ENCODE data around the gene L3MBTL1.
"Not testable (repeated sequence)": the region's sequence is repeated elsewhere in the genome, so short reads cannot be mapped to it uniquely, and the experiment has no call there.

Gene L3MBTL1

DNA sequence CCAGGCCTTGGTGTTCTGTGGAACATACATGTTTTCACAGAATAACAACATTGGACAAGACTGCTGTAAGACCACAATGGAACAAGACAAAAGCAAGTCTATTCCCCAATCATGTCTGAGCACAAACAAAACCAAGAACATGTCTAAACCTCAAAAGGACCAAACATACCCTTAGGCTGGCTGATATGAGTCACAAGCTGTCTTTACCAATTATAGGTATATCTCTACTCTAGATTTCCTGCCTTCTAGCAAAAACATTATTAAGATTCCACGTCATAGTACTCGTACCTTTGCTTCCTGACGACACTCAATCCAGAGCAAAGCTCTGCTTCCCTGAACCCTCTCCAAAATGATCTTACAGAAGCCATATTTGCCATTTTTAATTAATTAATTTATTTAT, 15.4 kb upstream of the L3MBTL1 start:
- no peak for DNase-seq (ENCODE audit: low read depth, low spot score)
- TF ChIP-seq, protein P1, sequence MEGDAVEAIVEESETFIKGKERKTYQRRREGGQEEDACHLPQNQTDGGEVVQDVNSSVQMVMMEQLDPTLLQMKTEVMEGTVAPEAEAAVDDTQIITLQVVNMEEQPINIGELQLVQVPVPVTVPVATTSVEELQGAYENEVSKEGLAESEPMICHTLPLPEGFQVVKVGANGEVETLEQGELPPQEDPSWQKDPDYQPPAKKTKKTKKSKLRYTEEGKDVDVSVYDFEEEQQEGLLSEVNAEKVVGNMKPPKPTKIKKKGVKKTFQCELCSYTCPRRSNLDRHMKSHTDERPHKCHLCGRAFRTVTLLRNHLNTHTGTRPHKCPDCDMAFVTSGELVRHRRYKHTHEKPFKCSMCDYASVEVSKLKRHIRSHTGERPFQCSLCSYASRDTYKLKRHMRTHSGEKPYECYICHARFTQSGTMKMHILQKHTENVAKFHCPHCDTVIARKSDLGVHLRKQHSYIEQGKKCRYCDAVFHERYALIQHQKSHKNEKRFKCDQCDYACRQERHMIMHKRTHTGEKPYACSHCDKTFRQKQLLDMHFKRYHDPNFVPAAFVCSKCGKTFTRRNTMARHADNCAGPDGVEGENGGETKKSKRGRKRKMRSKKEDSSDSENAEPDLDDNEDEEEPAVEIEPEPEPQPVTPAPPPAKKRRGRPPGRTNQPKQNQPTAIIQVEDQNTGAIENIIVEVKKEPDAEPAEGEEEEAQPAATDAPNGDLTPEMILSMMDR (IDR thresholded peaks at IDR 0.05; ENCODE audit: insufficient read depth, low read length, missing control alignments) = no peak
- no peak overlapping the region for H3K4me3 ChIP-seq (ENCODE audit: low read depth, low read length)
- POLR2A ChIA-PET = no interaction called here
- CTCF ChIA-PET = interaction anchor here (0.8 to 0.9 kb wide), 2 partner anchors 22 to 61 kb away, joined by 3 read pairs; no protein-coding TSS in a partner anchor

DNA sequence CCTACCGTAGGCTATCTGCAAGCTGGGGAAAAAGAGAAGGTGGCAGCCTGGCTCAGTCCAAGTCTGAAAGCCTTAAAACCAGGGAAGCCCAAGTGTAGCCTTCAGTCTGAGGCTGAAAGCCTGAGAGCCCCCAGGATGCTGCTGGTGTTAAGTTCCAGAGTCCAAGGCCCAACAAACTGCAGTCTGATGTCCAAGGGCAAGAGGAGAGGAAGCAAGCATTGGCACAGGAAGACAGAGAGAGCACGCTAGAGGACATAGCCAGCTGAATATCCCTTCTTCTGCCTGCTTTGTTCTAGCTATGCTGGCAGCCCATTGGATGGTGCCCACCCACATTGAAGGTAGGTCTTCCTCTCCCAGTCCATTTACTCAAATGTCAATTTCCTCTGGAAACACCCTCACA, 12.1 kb upstream of the L3MBTL1 start:
- ChIA-PET CTCF (no interaction called here), POLR2A (no interaction called here)
- no peak for DNase-seq (ENCODE audit: low read depth, low spot score)
- TF ChIP-seq, protein P1 (IDR thresholded peaks at IDR 0.05; ENCODE audit: insufficient read depth, low read length, missing control alignments) = no peak
- no peak overlapping the region for H3K4me3 ChIP-seq (ENCODE audit: low read depth, low read length)

DNA sequence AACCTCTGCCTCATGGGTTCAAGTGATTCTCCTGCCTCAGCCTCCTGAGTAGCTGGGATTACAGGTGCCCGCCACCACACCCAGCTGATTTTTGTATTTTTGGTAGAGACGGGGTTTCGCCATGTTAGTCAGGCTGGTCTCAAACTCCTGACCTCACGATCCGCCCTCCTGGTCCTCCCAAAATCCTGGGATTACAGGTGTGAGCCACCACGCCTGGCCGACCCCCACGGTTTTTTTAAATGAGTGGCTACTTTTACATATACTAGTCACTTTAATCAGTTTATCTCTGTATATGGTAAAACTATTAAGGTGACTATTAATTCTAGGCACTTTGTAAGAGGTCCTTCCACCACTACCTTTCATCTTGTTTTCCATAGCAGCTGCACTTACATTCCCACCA, 5.5 kb upstream of the L3MBTL1 start:
- POLR2A ChIA-PET; H3K4me3 ChIP-seq (ENCODE audit: low read depth, low read length); DNase-seq (ENCODE audit: low read depth, low spot score): not testable (repeated sequence)
- CTCF ChIA-PET = interaction anchor here (0.8 to 1.2 kb wide), 2 partner anchors 31 to 36 kb away, joined by 3 read pairs; no protein-coding TSS in a partner anchor

DNA sequence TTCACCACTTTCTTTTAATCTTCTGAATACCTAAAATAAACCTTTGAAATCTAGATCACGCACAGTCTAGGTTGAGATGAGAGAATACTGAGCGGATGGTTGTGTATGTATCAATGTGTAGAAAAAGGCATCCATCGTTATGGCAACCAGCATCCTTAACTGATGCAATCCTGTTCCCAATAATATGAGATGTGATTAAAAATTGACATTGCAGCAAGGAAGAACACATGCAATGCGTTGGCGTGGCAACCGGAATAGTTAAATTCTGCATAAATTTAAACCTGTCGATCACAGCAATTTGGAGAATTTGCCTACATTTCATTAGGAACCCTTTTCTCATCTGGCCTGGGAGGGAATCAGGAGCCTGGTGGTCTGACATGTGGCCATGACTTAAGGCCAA, 1.3 kb upstream of the L3MBTL1 start:
- POLR2A ChIA-PET = no interaction called here
- no peak for DNase-seq (ENCODE audit: low read depth, low spot score)
- H3K4me3 ChIP-seq (ENCODE audit: low read depth, low read length) = no peak overlapping the region
- TF ChIP-seq, protein P1 (IDR thresholded peaks at IDR 0.05; ENCODE audit: insufficient read depth, low read length, missing control alignments) = no peak
- CTCF ChIA-PET = interaction anchor here (0.7 kb wide), 1 partner anchor 54 kb away, joined by 3 read pairs; no protein-coding TSS in a partner anchor

DNA sequence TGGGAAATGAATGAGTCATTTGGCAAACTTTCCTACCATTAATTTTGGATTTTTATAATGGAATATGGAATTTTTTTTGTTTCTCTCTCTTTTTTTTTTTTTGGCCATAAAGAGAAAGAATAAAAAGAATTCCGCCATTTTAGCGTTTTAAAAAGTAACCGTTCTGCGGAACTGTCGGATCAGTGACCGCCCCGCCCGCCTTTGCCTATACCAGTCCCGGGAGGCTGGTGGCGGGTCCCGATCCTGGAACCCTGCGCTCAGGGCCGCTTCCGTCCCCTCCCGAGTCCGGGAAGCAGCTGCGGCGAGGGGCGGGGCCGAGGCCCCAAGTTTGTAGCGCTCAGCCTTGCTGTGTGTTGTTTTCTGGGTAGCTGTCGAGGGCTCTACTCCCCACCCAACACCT, 609 bp downstream of the L3MBTL1 start:
- ChIA-PET POLR2A (interaction anchor here (0.9 kb wide), 1 partner anchor 51 kb away, joined by 3 read pairs; the partner anchor contains the start of gene SRSF6), CTCF (no interaction called here)
- TF ChIP-seq, protein P1 (IDR thresholded peaks at IDR 0.05; ENCODE audit: insufficient read depth, low read length, missing control alignments) = no peak
- H3K4me3 ChIP-seq (ENCODE audit: low read depth, low read length) = peak overlapping the region; percentile 63
- no peak for DNase-seq (ENCODE audit: low read depth, low spot score)

DNA sequence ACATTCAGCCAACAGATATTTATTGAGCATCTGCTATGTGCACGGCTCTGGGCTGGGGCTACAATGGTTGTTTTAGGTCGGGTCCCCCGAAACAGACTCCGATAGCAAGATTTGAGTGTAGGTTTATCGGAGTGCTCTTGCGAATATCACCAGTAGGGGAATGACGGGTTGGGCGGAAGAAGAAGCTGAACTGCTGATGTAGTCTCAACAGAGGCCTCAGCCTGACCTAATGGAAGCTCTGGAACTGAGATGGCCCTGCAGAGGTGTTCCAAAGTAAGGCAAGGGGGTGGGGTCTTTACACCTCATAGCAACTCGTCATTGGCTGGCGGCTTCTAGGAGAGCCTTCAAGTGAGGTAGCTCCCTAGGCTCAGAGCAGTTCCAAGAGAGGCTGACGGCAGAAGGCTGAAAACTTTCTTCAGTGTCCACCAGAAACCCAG, 1.1 kb downstream of the L3MBTL1 start:
- CTCF ChIA-PET = no interaction called here
- H3K4me3 ChIP-seq (ENCODE audit: low read depth, low read length) = no peak overlapping the region; the same call in 1 of the 2 replicates
- no peak for DNase-seq (ENCODE audit: low read depth, low spot score)
- TF ChIP-seq, protein P1 (IDR thresholded peaks at IDR 0.05; ENCODE audit: insufficient read depth, low read length, missing control alignments) = no peak
- POLR2A ChIA-PET = no interaction called here

DNA sequence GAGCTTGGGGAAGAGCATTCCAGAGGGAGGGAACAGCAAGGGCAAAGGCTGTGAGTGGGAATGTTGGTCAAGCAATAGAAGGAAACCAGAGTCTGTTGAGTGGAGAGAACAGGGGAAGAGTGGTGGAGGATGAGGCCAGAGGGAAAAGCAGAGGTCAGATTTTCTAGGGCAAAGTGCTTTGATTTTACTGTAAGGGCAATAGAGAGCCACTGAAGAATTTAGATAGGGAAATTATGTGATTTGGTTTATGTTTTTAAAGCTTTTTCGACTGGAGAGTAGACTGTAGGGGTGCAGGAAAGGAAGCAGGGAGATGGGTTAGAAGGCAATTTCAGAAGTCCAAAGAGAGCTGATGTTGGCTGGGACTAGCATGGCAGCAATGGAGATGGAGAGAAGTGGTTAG, 4.4 kb downstream of the L3MBTL1 start:
- POLR2A ChIA-PET = no interaction called here
- CTCF ChIA-PET = interaction anchor here (1.0 kb wide), 1 partner anchor 26 kb away, joined by 3 read pairs; no protein-coding TSS in a partner anchor
- H3K4me3 ChIP-seq (ENCODE audit: low read depth, low read length) = no peak overlapping the region
- no peak for DNase-seq (ENCODE audit: low read depth, low spot score)
- TF ChIP-seq, protein P1 (IDR thresholded peaks at IDR 0.05; ENCODE audit: insufficient read depth, low read length, missing control alignments) = no peak
